Suprapubic skin (tissue), 4 donors: ENCODE measurements around the gene CYP4F3. TPM values are rescaled to one million over a fixed set of nuclear protein-coding genes. Genes with fewer than 3 reads are reported as not detected.

Source experiments
- DNase-seq, 2 donors: peaks; one replicate each; pipeline ENCODE4 v3.0.0-alpha.2; 2019; ENCODE audit warnings: low spot score in 2 of 2
- H3K27ac ChIP-seq: fragments of 200-600 bp; sonication (generic); one replicate; pipeline ENCODE4 v1.5.1; 2019
- H3K27me3 ChIP-seq: fragments of 200-600 bp; sonication (generic); one replicate; pipeline ENCODE4 v1.5.1; 2019
- H3K36me3 ChIP-seq: fragments of 200-600 bp; sonication (generic); one replicate; pipeline ENCODE4 v1.5.1; 2019
- H3K4me1 ChIP-seq: fragments of 200-600 bp; sonication (generic); one replicate; pipeline ENCODE4 v1.5.1; 2019
- H3K4me3 ChIP-seq: fragments of 200-600 bp; sonication (generic); one replicate; pipeline ENCODE4 v1.5.1; 2019; ENCODE audit warnings: mild to moderate bottlenecking
- H3K9me3 ChIP-seq: fragments of 200-600 bp; sonication (generic); one replicate; pipeline ENCODE4 v1.5.1; 2019
- EP300 ChIP-seq: sonication (generic); formaldehyde crosslinking; IDR thresholded peaks from one replicate; pipeline ENCODE4 v1.6.1; 2017; ENCODE audit warnings: antibody characterized with exemption
- POLR2A ChIP-seq, 2 donors: fragments of 450-650 bp; IDR thresholded peaks; one replicate each; pipeline ENCODE4 v1.6.1; 2017; ENCODE audit warnings: antibody characterized with exemption in 2 of 2, mild to moderate bottlenecking in 2 of 2, moderate library complexity in 2 of 2
- POLR2AphosphoS5 ChIP-seq, 3 donors: sonication (generic); formaldehyde crosslinking; IDR thresholded peaks; one replicate each; pipeline ENCODE4 v1.6.1; 2017; ENCODE audit warnings: antibody characterized with exemption in 3 of 3
- WGBS: methylation state at CpG from one replicate; pipeline ENCODE4 v1.1.5; 2018; 5-methylcytosine and 5-hydroxymethylcytosine counted together
- total RNA-seq, 4 donors: library from RNA; depleted of rRNA; stranded (reverse); fragments of >200 nt; gene quantifications; one replicate each; pipeline ENCODE4 v1.1.0, GENCODE V29; 2016
- TF ChIP-seq, protein P1 (sequence below), 2 donors: fragments of 200-600 bp in 1 of 2; fragments of 450-650 bp in 1 of 2; sonication (generic) in 1 of 2; IDR thresholded peaks; one replicate each; pipeline ENCODE4 v1.5.1; 2016 to 2019; ENCODE audit warnings: antibody characterized with exemption in 2 of 2, mild to moderate bottlenecking in 1 of 2, moderate library complexity in 1 of 2

Gene CYP4F3
- total RNA-seq, 4 donors from 2014 or later: 9.5 to 14.4 (median 12.2) TPM

DNA sequence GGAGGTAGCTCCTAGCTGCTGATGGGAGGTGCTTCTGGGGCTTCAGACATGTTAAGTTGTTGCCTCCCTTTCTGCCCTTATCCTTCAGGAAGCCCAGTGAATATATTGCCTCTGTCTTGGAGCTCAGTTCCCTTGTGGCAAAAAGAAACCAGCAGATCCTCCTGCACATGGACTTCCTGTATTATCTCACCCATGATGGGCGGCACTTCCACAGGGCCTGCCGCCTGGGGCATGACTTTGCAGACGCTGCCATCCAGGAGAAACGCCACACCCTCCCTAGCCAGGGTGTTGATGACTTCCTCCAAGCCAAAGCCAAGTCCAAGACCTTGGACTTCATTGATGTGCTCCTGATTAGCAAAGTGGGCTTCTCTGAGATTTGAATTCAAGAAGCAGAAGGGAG lies 26.2 kb downstream of the CYP4F3 start:
- no peak for DNase-seq
- H3K27me3 ChIP-seq: peaks cover 4% of the 10 kb centered on the region
- peaks cover 17% of the 10 kb centered on the region for H3K4me1 ChIP-seq
- H3K27ac ChIP-seq: no peak overlapping the region
- H3K4me3 ChIP-seq: no peak overlapping the region
- TF ChIP-seq, protein P1, sequence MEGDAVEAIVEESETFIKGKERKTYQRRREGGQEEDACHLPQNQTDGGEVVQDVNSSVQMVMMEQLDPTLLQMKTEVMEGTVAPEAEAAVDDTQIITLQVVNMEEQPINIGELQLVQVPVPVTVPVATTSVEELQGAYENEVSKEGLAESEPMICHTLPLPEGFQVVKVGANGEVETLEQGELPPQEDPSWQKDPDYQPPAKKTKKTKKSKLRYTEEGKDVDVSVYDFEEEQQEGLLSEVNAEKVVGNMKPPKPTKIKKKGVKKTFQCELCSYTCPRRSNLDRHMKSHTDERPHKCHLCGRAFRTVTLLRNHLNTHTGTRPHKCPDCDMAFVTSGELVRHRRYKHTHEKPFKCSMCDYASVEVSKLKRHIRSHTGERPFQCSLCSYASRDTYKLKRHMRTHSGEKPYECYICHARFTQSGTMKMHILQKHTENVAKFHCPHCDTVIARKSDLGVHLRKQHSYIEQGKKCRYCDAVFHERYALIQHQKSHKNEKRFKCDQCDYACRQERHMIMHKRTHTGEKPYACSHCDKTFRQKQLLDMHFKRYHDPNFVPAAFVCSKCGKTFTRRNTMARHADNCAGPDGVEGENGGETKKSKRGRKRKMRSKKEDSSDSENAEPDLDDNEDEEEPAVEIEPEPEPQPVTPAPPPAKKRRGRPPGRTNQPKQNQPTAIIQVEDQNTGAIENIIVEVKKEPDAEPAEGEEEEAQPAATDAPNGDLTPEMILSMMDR (IDR thresholded peaks at IDR 0.05): no peak
- TF ChIP-seq EP300 (no peak), POLR2A (IDR thresholded peaks at IDR 0.05) (no peak), POLR2AphosphoS5 (IDR thresholded peaks at IDR 0.05) (no peak)
- WGBS: 54% methylated on average over 4 of the region's 4 CpGs
- no peaks in the 10 kb centered on the region for H3K36me3 ChIP-seq
- H3K9me3 ChIP-seq: no peaks in the 10 kb centered on the region

DNA sequence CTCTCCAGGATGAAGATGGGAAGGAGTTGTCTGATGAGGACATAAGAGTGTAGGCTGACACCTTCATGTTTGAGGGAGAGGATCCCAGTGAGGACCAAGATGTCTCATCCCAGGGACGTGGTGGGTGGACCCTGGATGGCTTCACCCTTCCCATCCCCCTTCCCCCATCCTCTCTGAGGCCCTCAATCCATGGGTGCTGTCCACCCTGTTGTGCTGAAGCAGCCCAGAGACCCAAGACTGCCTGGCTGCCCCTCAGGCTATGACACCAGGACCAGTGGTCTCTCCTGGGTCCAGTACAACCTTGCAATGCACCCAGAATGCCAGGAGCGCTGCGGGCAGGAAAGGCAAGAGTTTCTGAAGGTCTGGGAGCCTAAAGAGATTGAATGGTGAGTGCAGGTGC lies 28.7 kb downstream of the CYP4F3 start:
- Histone ChIP-seq H3K4me1 (peaks cover 32% of the 10 kb centered on the region), H3K36me3 (no peaks in the 10 kb centered on the region), H3K27ac (no peak overlapping the region), H3K4me3 (no peak overlapping the region), H3K9me3 (no peaks in the 10 kb centered on the region), H3K27me3 (peaks cover 4% of the 10 kb centered on the region)
- WGBS: 47% methylated on average over 3 of the region's 3 CpGs
- DNase-seq: no peak
- TF ChIP-seq POLR2A (IDR thresholded peaks at IDR 0.05) (no peak), EP300 (no peak), POLR2AphosphoS5 (IDR thresholded peaks at IDR 0.05) (no peak)
- TF ChIP-seq, protein P1 (IDR thresholded peaks at IDR 0.05): no peak

DNA sequence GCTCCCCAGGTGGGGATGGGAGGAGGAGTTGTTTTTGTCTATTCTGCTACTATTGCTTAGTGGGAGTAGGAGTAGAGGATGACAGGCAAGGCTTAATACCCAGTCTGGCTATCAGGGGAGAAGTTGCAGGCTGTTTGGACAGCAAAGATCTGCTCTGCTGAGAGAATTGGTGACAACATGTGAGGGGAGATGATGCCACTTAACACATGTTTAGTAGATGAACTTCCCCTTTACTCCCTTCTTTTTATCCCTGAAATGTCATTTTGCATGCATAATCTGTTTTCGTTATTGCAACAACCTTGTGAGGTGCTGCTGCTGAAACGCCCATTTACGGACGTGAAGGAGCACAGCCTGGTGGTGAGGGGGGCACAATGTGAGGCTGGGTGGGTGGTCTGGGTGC lies 29.2 kb downstream of the CYP4F3 start:
- no peak overlapping the region for H3K4me3 ChIP-seq
- no peaks in the 10 kb centered on the region for H3K36me3 ChIP-seq
- no peaks in the 10 kb centered on the region for H3K9me3 ChIP-seq
- WGBS: 60% methylated on average over 4 of the region's 4 CpGs
- DNase-seq: no peak
- no peak for TF ChIP-seq POLR2AphosphoS5 (IDR thresholded peaks at IDR 0.05)
- no peak for TF ChIP-seq POLR2A (IDR thresholded peaks at IDR 0.05)
- TF ChIP-seq, protein P1 (IDR thresholded peaks at IDR 0.05): no peak
- no peak for TF ChIP-seq EP300
- H3K27ac ChIP-seq: no peak overlapping the region
- peaks cover 4% of the 10 kb centered on the region for H3K27me3 ChIP-seq
- peaks cover 37% of the 10 kb centered on the region for H3K4me1 ChIP-seq

DNA sequence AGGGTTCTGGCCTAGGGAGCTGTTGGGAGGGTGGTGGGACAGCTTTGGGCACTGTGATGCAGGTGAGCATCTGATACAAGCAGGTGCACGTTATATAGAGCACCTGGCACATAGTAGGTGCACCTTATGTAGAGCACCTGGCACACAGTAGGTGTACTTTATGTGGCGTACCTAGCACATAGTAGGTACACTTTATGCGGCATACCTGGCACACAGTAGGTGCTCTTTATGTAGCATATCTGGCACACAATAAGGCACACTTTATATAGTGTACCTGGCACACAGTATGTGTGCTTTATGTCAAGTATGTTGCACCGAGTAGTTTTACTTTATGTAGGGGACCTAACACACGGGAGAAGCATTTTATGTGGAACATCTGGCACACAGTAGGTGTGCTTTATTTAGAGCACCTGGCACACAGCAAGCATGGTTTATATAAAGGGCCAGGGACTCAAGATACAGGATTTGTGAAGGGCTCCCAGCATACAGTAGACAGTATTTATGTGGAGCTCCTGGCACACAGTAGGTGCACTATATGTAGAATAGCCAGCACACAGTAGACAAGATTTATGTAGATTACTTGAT lies 30.6 kb downstream of the CYP4F3 start:
- H3K27ac ChIP-seq: no peak overlapping the region
- DNase-seq: no peak
- H3K4me1 ChIP-seq: peaks cover 36% of the 10 kb centered on the region
- peaks cover under 1% of the 10 kb centered on the region for H3K27me3 ChIP-seq
- no peaks in the 10 kb centered on the region for H3K9me3 ChIP-seq
- 43% methylated on average over 5 of the region's 5 CpGs for WGBS
- no peak for TF ChIP-seq EP300
- no peak for TF ChIP-seq POLR2AphosphoS5 (IDR thresholded peaks at IDR 0.05)
- TF ChIP-seq, protein P1 (IDR thresholded peaks at IDR 0.05): no peak
- no peak for TF ChIP-seq POLR2A (IDR thresholded peaks at IDR 0.05)
- no peak overlapping the region for H3K4me3 ChIP-seq
- no peaks in the 10 kb centered on the region for H3K36me3 ChIP-seq

DNA sequence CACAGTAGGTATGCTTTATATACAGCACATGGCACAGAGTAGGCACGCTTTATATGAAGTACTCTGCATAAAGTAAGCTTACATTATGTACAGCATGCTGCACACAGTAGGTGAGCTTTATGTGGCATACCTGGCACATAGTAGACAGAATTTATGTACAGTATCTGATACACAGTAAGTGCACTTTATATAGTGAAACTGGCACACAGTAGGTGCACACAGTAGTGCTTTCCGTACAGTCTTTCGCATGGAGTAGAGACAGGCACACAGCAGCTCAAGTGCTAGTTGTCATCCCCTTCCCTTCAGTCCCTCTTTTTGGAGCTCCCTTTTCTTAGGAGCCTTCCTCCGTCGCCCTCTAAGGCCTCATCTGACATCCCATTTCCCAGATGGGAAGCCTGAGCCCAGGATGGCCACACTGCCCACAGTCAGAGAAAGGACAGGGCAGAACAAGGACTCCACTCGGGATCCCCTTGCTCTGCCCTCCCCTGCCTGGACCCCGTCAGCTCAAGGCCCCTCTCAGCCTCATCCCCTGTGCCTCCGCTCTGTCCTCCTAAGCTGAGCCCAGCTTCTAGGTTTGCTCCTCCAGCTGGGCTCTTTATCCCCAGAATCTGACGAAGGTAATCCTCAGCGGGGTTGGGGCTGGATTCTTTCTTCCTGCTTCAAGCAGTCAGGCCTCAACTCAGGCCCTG lies 31.3 kb downstream of the CYP4F3 start:
- no peaks in the 10 kb centered on the region for H3K9me3 ChIP-seq
- H3K27ac ChIP-seq: peak overlapping the region; percentile 1
- H3K36me3 ChIP-seq: no peaks in the 10 kb centered on the region
- no peaks in the 10 kb centered on the region for H3K27me3 ChIP-seq
- peaks cover 32% of the 10 kb centered on the region for H3K4me1 ChIP-seq
- DNase-seq: no peak
- TF ChIP-seq EP300 (no peak), POLR2A (IDR thresholded peaks at IDR 0.05) (no peak), POLR2AphosphoS5 (IDR thresholded peaks at IDR 0.05) (no peak)
- TF ChIP-seq, protein P1 (IDR thresholded peaks at IDR 0.05): no peak
- WGBS: 40% methylated on average over 10 of the region's 10 CpGs
- H3K4me3 ChIP-seq: peak overlapping the region; percentile 32
